Measurements from ENCODE around the gene HCN1.

HCN1 gene

GRCh38 chr5:45609661-45610060 lies 86.5 kb downstream of the HCN1 start:
- ATAC-seq, result no peak
- TF ChIP-seq PPARA (CRISPR knock-in tag; IDR thresholded peaks at IDR 0.05; ENCODE audit: borderline replicate concordance), result no peak
- TF ChIP-seq OSR1 (CRISPR knock-in tag; IDR thresholded peaks at IDR 0.05), result no peak
- TF ChIP-seq ISL1 (CRISPR knock-in tag; IDR thresholded peaks at IDR 0.05), result no peak

- ATAC-seq, result no peak
- no peak for TF ChIP-seq TSHZ2 (CRISPR knock-in tag; IDR thresholded peaks at IDR 0.05)
- no peak for TF ChIP-seq ZNF8 (CRISPR knock-in tag; IDR thresholded peaks at IDR 0.05)
- TF ChIP-seq PPARA (CRISPR knock-in tag; IDR thresholded peaks at IDR 0.05; ENCODE audit: borderline replicate concordance), result no peak
- no peak for TF ChIP-seq ZNF565 (CRISPR knock-in tag; conservative IDR thresholded peaks at IDR 0.05; ENCODE audit: low read depth)
- no peak for TF ChIP-seq ARNTL (CRISPR knock-in tag; IDR thresholded peaks at IDR 0.05; ENCODE audit: borderline replicate concordance, low read depth)
- TF ChIP-seq PATZ1 (CRISPR knock-in tag; IDR thresholded peaks at IDR 0.05; ENCODE audit: borderline replicate concordance), result no peak
- no peak for TF ChIP-seq POU6F1 (CRISPR knock-in tag; IDR thresholded peaks at IDR 0.05; ENCODE audit: borderline replicate concordance, low read depth)
- TF ChIP-seq SNAI2 (CRISPR knock-in tag; IDR thresholded peaks at IDR 0.05), result no peak
- TF ChIP-seq CSRNP3 (CRISPR knock-in tag; IDR thresholded peaks at IDR 0.05), result no peak
These were observed 92.1 kb downstream of the HCN1 start for GRCh38 chr5:45604092-45604491.

- no peak for ATAC-seq
- TF ChIP-seq CSRNP3 (CRISPR knock-in tag; IDR thresholded peaks at IDR 0.05), result no peak
These were observed 94.8 kb downstream of the HCN1 start for GRCh38 chr5:45601424-45601823.

GRCh38 chr5:45596320-45596719 lies 99.9 kb downstream of the HCN1 start:
- no peak for ATAC-seq

More at GRCh38 chr5:45596320-45596719, 99.9 kb downstream of the HCN1 start:
- TF ChIP-seq ZNF70 (CRISPR knock-in tag; IDR thresholded peaks at IDR 0.05) (no peak), OSR1 (CRISPR knock-in tag; IDR thresholded peaks at IDR 0.05) (no peak), ZFP30 (CRISPR knock-in tag; IDR thresholded peaks at IDR 0.05) (no peak), ZC3H10 (CRISPR knock-in tag; IDR thresholded peaks at IDR 0.05) (no peak), PATZ1 (CRISPR knock-in tag; IDR thresholded peaks at IDR 0.05; ENCODE audit: borderline replicate concordance) (no peak), TCF4 (CRISPR knock-in tag; IDR thresholded peaks at IDR 0.05; ENCODE audit: borderline replicate concordance) (no peak), ESRRG (CRISPR knock-in tag; IDR thresholded peaks at IDR 0.05) (no peak), GLIS3 (CRISPR knock-in tag; IDR thresholded peaks at IDR 0.05) (no peak), ZNF8 (CRISPR knock-in tag; IDR thresholded peaks at IDR 0.05) (no peak), TSHZ2 (CRISPR knock-in tag; IDR thresholded peaks at IDR 0.05) (no peak), PPARA (CRISPR knock-in tag; IDR thresholded peaks at IDR 0.05; ENCODE audit: borderline replicate concordance) (no peak), CSRNP3 (CRISPR knock-in tag; IDR thresholded peaks at IDR 0.05) (no peak), ARNTL (CRISPR knock-in tag; IDR thresholded peaks at IDR 0.05; ENCODE audit: borderline replicate concordance, low read depth) (no peak), ZFP3 (CRISPR knock-in tag; IDR thresholded peaks at IDR 0.05) (no peak), RARB (CRISPR knock-in tag; IDR thresholded peaks at IDR 0.05) (no peak), TOX (CRISPR knock-in tag; IDR thresholded peaks at IDR 0.05; ENCODE audit: borderline replicate concordance) (no peak)
